Esophagus squamous epithelium (tissue), 5 donors: ENCODE results near the gene MBNL2. TPM values are rescaled to one million over a fixed set of nuclear protein-coding genes. Genes with fewer than 3 reads are reported as not detected.
A peak's percentile ranks its signal among the peaks of the same experiment; 100 is the strongest.

Experiments
- DNase-seq: peaks from one replicate; lab custom pipeline; 2025; lab: John Stamatoyannopoulos, UW
- H3K27ac ChIP-seq, 4 donors: fragments of 200-600 bp; sonication (generic); one replicate each; pipeline ENCODE4 v1.5.1; 2016 to 2019; ENCODE audit warnings: mild to moderate bottlenecking in 1 of 4
- H3K27me3 ChIP-seq, 4 donors: fragments of 200-600 bp; sonication (generic); 1 replicate in 3 of 4; 2 replicates in 1 of 4; pipeline versions ENCODE4 v1.5.1 to v1.6.0; 2017 to 2021; ENCODE audit warnings: antibody characterized with exemption in 1 of 4
- H3K36me3 ChIP-seq, 3 donors: fragments of 200-600 bp; sonication (generic); one replicate each; pipeline ENCODE4 v1.5.1; 2016 to 2019
- H3K4me1 ChIP-seq, 3 donors: fragments of 200-600 bp; sonication (generic); one replicate each; pipeline ENCODE4 v1.5.1; 2017 to 2019
- H3K4me3 ChIP-seq, 4 donors: fragments of 200-600 bp; sonication (generic); 1 replicate in 3 of 4; 2 replicates in 1 of 4; pipeline ENCODE4 v1.5.1; 2016 to 2019; ENCODE audit warnings: mild to moderate bottlenecking in 2 of 4, moderate library complexity in 1 of 4
- H3K9me3 ChIP-seq, 3 donors: fragments of 200-600 bp; sonication (generic); one replicate each; pipeline ENCODE4 v1.5.1; 2016 to 2019
- CTCF ChIP-seq, 6 experiments: fragments of 450-650 bp in 4 of 6; fragments of 200-600 bp in 2 of 6; sonication (generic) in 2 of 6; IDR thresholded peaks; one replicate each; pipeline ENCODE4 v1.5.1; 2016 to 2019; ENCODE audit warnings: antibody characterized with exemption in 6 of 6, mild to moderate bottlenecking in 4 of 6, moderate library complexity in 4 of 6
- POLR2A ChIP-seq, 4 donors: fragments of 450-650 bp; IDR thresholded peaks; one replicate each; pipeline ENCODE4 v1.6.1; 2017; ENCODE audit warnings: antibody characterized with exemption in 4 of 4, mild to moderate bottlenecking in 4 of 4, moderate library complexity in 3 of 4
- WGBS, 2 donors: methylation state at CpG; one replicate each; pipeline ENCODE4 v1.1.5; 2018; 5-methylcytosine and 5-hydroxymethylcytosine counted together
- intact Hi-C: fragments of 100-400 bp; cut with DNase I; formaldehyde crosslinking; loops from one replicate; pipeline ENCODE4 v1.15.0; 2022
- total RNA-seq, 4 donors: library from RNA; depleted of rRNA; stranded (reverse); fragments of >200 nt; gene quantifications; one replicate each; pipeline ENCODE4 v1.1.0, GENCODE V29; 2016
- donor health status: DM: yes; HTN: yes; CAD: no.

Gene MBNL2
- total RNA-seq, 4 donors from 2014 or later, result 18.3 to 58.7 (median 29.7) TPM

DNA sequence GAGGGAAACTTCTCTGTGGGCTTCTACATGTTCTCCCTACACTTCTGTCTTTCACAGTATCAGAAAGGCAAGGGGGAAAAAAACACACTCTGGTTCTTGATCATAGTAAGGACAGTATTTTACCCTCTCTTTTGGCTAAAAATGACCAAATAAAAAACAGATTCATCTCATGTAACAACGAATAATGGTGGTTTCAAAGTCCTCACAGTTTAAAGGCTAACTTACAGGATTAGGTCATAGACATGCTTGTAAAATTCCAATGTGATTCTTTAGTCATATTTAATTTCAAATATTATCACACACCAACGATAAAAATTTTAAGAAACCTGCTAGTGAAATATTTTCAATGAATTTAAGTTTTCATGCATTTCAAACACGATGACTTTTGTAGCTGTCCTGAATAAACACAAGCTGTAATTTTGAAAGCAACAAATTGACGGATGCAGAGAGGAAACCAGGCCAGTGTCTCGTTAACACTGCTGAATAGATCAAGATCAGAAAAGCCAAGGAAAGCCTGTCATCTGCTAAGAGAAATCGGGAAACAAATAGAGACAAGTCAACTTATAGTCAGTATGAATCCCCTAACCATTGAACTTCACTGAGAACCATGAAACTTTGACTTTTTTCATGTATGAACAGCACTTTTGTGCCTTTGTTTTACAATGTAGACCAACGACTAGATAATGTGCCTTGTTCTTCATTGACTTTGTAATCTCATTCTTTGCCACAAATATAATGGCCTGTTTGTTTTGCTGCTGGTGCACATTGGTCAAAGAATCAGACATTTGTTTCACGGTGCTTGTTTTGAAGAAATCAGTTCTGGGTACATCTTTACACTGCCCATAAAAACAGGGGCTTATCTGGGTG lies 22.0 kb downstream of the MBNL2 start:
- 42 to 52% methylated on average over 8 of the region's 8 CpGs for WGBS, 2 donors
- H3K27ac ChIP-seq, result peak overlapping the region; percentile 6 to 75 (median 67)
- H3K36me3 ChIP-seq, result peaks cover 0 to 9% (median 0%) of the 10 kb centered on the region in 3 donors
- no peak overlapping the region for H3K4me3 ChIP-seq
- H3K4me1 ChIP-seq, result peaks cover 0 to 100% (median 26%) of the 10 kb centered on the region in 3 donors
- H3K27me3 ChIP-seq, result no peaks in the 10 kb centered on the region
- no peak for TF ChIP-seq POLR2A (IDR thresholded peaks at IDR 0.05)
- H3K9me3 ChIP-seq, result no peaks in the 10 kb centered on the region
- DNase-seq, result no peak
- intact Hi-C loops, result no loop called here

DNA sequence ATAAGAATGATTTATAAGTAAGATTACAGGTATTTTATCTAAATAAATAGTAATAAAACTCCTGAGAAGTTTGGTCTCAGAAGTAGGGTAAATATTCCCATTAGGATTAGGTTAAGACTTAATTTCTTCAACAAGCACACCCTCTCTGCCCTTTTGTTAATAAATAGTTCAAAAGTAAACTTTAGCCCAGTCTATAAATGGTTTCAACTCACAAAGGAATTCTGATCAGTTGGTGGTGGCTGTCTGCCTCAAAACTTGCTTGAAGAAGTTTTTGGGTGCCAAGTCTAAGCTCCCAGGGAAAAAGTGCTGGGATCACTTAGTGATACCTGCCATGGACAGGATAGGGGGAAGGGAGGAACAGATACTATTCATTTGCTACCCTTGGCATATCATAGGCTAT lies 22.9 kb downstream of the MBNL2 start:
- peaks cover 0 to 100% (median 27%) of the 10 kb centered on the region in 3 donors for H3K4me1 ChIP-seq
- no peak for DNase-seq
- TF ChIP-seq CTCF (IDR thresholded peaks at IDR 0.05) (no peak), POLR2A (IDR thresholded peaks at IDR 0.05) (no peak)
- no peaks in the 10 kb centered on the region for H3K27me3 ChIP-seq
- no peak overlapping the region for H3K4me3 ChIP-seq
- H3K36me3 ChIP-seq, result peaks cover 0 to 9% (median 0%) of the 10 kb centered on the region in 3 donors
- no peaks in the 10 kb centered on the region for H3K9me3 ChIP-seq
- intact Hi-C loops, result no loop called here
- H3K27ac ChIP-seq, result peak overlapping the region; percentile 31 to 75 (median 68)

DNA sequence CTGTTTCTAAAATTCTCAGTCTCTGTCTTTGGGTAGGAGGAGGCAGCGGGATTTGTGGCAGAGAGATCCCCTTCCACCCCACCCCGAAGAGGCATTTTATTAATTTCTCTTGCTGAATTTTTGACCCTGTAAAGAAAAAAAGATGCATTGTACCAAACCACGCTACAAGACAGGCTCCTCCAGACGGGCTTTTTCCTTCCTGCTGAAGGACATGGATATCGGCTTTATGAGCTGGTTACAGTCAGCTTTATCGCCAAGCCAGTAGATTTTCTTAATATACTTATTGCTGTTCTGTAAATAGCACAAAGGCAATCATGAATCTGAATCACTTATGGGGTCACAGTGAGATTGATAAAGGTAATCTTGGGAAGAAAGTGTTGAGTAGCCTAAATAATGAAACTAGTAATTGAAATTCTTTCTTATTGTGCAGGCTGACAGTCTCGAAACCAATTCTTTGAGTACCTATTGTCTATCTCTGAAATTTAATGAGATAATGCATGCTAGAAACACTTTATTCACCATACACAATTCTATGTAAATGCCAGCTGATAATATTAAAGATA lies 24.5 kb downstream of the MBNL2 start:
- H3K27me3 ChIP-seq, result no peaks in the 10 kb centered on the region
- intact Hi-C loops, result no loop called here
- H3K9me3 ChIP-seq, result no peaks in the 10 kb centered on the region
- H3K4me1 ChIP-seq, result peaks cover 0 to 100% (median 30%) of the 10 kb centered on the region in 3 donors
- no peak for DNase-seq
- H3K27ac ChIP-seq, result peak overlapping the region in 3 of 4 donors; percentile 66 to 75 (median 71)
- TF ChIP-seq POLR2A (IDR thresholded peaks at IDR 0.05) (no peak), CTCF (IDR thresholded peaks at IDR 0.05) (no peak)
- 46 to 55% methylated on average over 7 of the region's 7 CpGs for WGBS, 2 donors
- peak overlapping the region in 2 of 4 donors; percentile 10 to 39 for H3K4me3 ChIP-seq
- H3K36me3 ChIP-seq, result peaks cover 0 to 9% (median 0%) of the 10 kb centered on the region in 3 donors

GRCh38 chr13:97248243-97248642 lies 26.1 kb downstream of the MBNL2 start:
- Histone ChIP-seq H3K36me3 (no peaks in the 10 kb centered on the region), H3K4me1 (peaks cover 0 to 84% (median 20%) of the 10 kb centered on the region in 3 donors), H3K4me3 (no peak overlapping the region), H3K9me3 (no peaks in the 10 kb centered on the region), H3K27ac (peak overlapping the region; percentile 6 to 66 (median 62)), H3K27me3 (no peaks in the 10 kb centered on the region)
- WGBS, 2 donors, result 91 to 93% methylated on average over 4 to 6 of the region's 6 CpGs
- TF ChIP-seq POLR2A (IDR thresholded peaks at IDR 0.05) (no peak), CTCF (IDR thresholded peaks at IDR 0.05) (no peak)
- DNase-seq, result no peak
- intact Hi-C loops, result no loop called here

GRCh38 chr13:97249093-97249795 lies 27.1 kb downstream of the MBNL2 start:
- DNase-seq, result no peak
- intact Hi-C loops, result no loop called here
- peak overlapping the region in 1 of 4 donors; percentile 12 for H3K4me3 ChIP-seq
- H3K27ac ChIP-seq, result peak overlapping the region; percentile 22 to 66 (median 58)
- 51 to 52% methylated on average over 5 of the region's 5 CpGs for WGBS, 2 donors
- no peaks in the 10 kb centered on the region for H3K27me3 ChIP-seq
- H3K9me3 ChIP-seq, result no peaks in the 10 kb centered on the region
- peaks cover 0 to 78% (median 20%) of the 10 kb centered on the region in 3 donors for H3K4me1 ChIP-seq
- H3K36me3 ChIP-seq, result no peaks in the 10 kb centered on the region
- TF ChIP-seq CTCF (IDR thresholded peaks at IDR 0.05) (no peak), POLR2A (IDR thresholded peaks at IDR 0.05) (no peak)
